Ishikawa (cell line): ENCODE data around the gene LRRC8E.

Experiments used
- CEBPB ChIP-seq: IDR thresholded peaks from 2 replicates; pipeline ENCODE4 v1.6.1; 2012
- CREB1 ChIP-seq: IDR thresholded peaks from 2 replicates; pipeline ENCODE4 v1.6.1; 2012; ENCODE audit warnings: low read depth
- EGR1 ChIP-seq: IDR thresholded peaks from 2 replicates; pipeline ENCODE4 v1.6.1; 2012
- EP300 ChIP-seq: IDR thresholded peaks from 2 replicates; pipeline ENCODE4 v1.6.1; 2012; ENCODE audit warnings: borderline replicate concordance
- FOXM1 ChIP-seq: IDR thresholded peaks from 2 replicates; pipeline ENCODE4 v1.6.1; 2012; ENCODE audit warnings: low read depth, borderline replicate concordance
- MAX ChIP-seq: IDR thresholded peaks from 2 replicates; pipeline ENCODE4 v1.6.1; 2012
- NFIC ChIP-seq: IDR thresholded peaks from 2 replicates; pipeline ENCODE4 v1.6.1; 2012
- RAD21 ChIP-seq: IDR thresholded peaks from 2 replicates; pipeline ENCODE4 v1.6.1; 2012; ENCODE audit warnings: low read depth
- REST ChIP-seq: IDR thresholded peaks from 2 replicates; pipeline ENCODE4 v1.6.1; 2012; ENCODE audit warnings: low read depth, mild to moderate bottlenecking
- TAF1 ChIP-seq: IDR thresholded peaks from 2 replicates; pipeline ENCODE4 v1.6.1; 2012; ENCODE audit warnings: low read depth, mild to moderate bottlenecking
- TCF12 ChIP-seq: IDR thresholded peaks from 2 replicates; pipeline ENCODE4 v1.6.1; 2012; ENCODE audit warnings: low read depth
- TEAD4 ChIP-seq: IDR thresholded peaks from 2 replicates; pipeline ENCODE4 v1.6.1; 2012
- USF1 ChIP-seq: IDR thresholded peaks from 2 replicates; pipeline ENCODE4 v1.6.1; 2012
- YY1 ChIP-seq: IDR thresholded peaks from 2 replicates; pipeline ENCODE4 v1.6.1; 2012; ENCODE audit warnings: low read depth
- ZBTB7A ChIP-seq: IDR thresholded peaks from 2 replicates; pipeline ENCODE4 v1.6.1; 2012; ENCODE audit warnings: low read depth

LRRC8E gene

GRCh38 chr19:7859831-7860713 lies 28.2 kb upstream of the LRRC8E start:
- TF ChIP-seq ZBTB7A = no peak
- no peak for TF ChIP-seq EGR1

GRCh38 chr19:7860714-7861618 lies 27.3 kb upstream of the LRRC8E start:
- no peak for TF ChIP-seq FOXM1
- TF ChIP-seq RAD21 = no peak

- no peak for TF ChIP-seq REST
- TF ChIP-seq FOXM1 = no peak
- TF ChIP-seq USF1 = no peak
- TF ChIP-seq RAD21 = no peak
- no peak for TF ChIP-seq NFIC
- no peak for TF ChIP-seq CREB1
- no peak for TF ChIP-seq MAX
- no peak for TF ChIP-seq EP300
- no peak for TF ChIP-seq CEBPB
- TF ChIP-seq ZBTB7A = no peak
- no peak for TF ChIP-seq EGR1
- no peak for TF ChIP-seq TEAD4
- TF ChIP-seq TAF1 = no peak
- TF ChIP-seq YY1 = no peak
These were observed 26.5 kb upstream of the LRRC8E start for GRCh38 chr19:7861619-7862412.

GRCh38 chr19:7862413-7862951 lies 25.8 kb upstream of the LRRC8E start:
- TF ChIP-seq TCF12 = no peak
- no peak for TF ChIP-seq RAD21
- TF ChIP-seq ZBTB7A = no peak; the same call in 1 of the 2 replicates
- no peak for TF ChIP-seq REST
- TF ChIP-seq MAX = no peak
- TF ChIP-seq FOXM1 = no peak
- TF ChIP-seq CREB1 = no peak
- TF ChIP-seq EGR1 = no peak
- no peak for TF ChIP-seq TAF1
- no peak for TF ChIP-seq NFIC
- no peak for TF ChIP-seq CEBPB
- no peak for TF ChIP-seq YY1
- no peak for TF ChIP-seq TEAD4
- no peak; the same call in 1 of the 2 replicates for TF ChIP-seq USF1
- TF ChIP-seq EP300 = no peak
